Endometrial microvascular endothelial cells (primary cell): ENCODE measurements around the gene RILPL2. TPM values are rescaled to one million over a fixed set of nuclear protein-coding genes. Genes with fewer than 3 reads are reported as not detected.
"Not testable (repeated sequence)": the region's sequence is repeated elsewhere in the genome, so short reads cannot be mapped to it uniquely, and the experiment has no call there.

Source experiments
- in situ Hi-C: cut with HindIII; loops from 2 replicates; pipeline ENCODE4 v1.10.0; 2017; ENCODE audit warnings: low sequenced_read_pairs, low pct_unique_long_range_greater_than_20kb; ENCODE audit errors: inconsistent ontology term
- total RNA-seq: library from RNA; depleted of rRNA; stranded (reverse); fragments of >200 nt; gene quantifications from one replicate; pipeline ENCODE4 v1.2.3, GENCODE V29; 2015; ENCODE audit errors: inconsistent ontology term

The RILPL2 gene
- total RNA-seq, 1 donor from 2014 or later: 3.4 TPM

- in situ Hi-C loops: not testable (repeated sequence)
These were observed 27.0 kb downstream of the RILPL2 start for GRCh38 chr12:123409284-123410040.

- in situ Hi-C loops: not testable (repeated sequence)
These were observed 27.9 kb downstream of the RILPL2 start for GRCh38 chr12:123408619-123409018.

GRCh38 chr12:123407934-123408333 lies 28.6 kb downstream of the RILPL2 start:
- in situ Hi-C loops: not testable (repeated sequence)

- in situ Hi-C loops: not testable (repeated sequence)
These were observed 29.2 kb downstream of the RILPL2 start for GRCh38 chr12:123407269-123407668.

GRCh38 chr12:123404581-123404980 lies 31.9 kb downstream of the RILPL2 start:
- in situ Hi-C loops: no loop called here

- in situ Hi-C loops: no loop called here
These were observed 34.5 kb downstream of the RILPL2 start for GRCh38 chr12:123401753-123402683.

- in situ Hi-C loops: no loop called here
These were observed 37.2 kb downstream of the RILPL2 start for GRCh38 chr12:123399255-123399617.

- in situ Hi-C loops: no loop called here
These were observed 37.8 kb downstream of the RILPL2 start for GRCh38 chr12:123398550-123399254.

GRCh38 chr12:123398177-123398549 lies 38.3 kb downstream of the RILPL2 start:
- in situ Hi-C loops: no loop called here

GRCh38 chr12:123397400-123397799 lies 39.1 kb downstream of the RILPL2 start:
- in situ Hi-C loops: no loop called here

- in situ Hi-C loops: no loop called here
These were observed 39.5 kb downstream of the RILPL2 start for GRCh38 chr12:123396954-123397353.

- in situ Hi-C loops: no loop called here
These were observed 39.9 kb downstream of the RILPL2 start for GRCh38 chr12:123396543-123396942.

GRCh38 chr12:123395236-123395635 lies 41.2 kb downstream of the RILPL2 start:
- in situ Hi-C loops: no loop called here

GRCh38 chr12:123393747-123394146 lies 42.7 kb downstream of the RILPL2 start:
- in situ Hi-C loops: no loop called here

GRCh38 chr12:123391546-123392343 lies 44.7 kb downstream of the RILPL2 start:
- in situ Hi-C loops: no loop called here

- in situ Hi-C loops: no loop called here
These were observed 45.7 kb downstream of the RILPL2 start for GRCh38 chr12:123390498-123391426.

- in situ Hi-C loops: no loop called here
These were observed 46.7 kb downstream of the RILPL2 start for GRCh38 chr12:123389560-123390351.
